Epithelial cell of prostate (primary cell): ENCODE results near the gene LPP.
A peak's percentile ranks its signal among the peaks of the same experiment; 100 is the strongest.

Experiments
- DNase-seq: peaks from one replicate; pipeline ENCODE4 v3.0.0-alpha.2; 2011; ENCODE audit warnings: low read depth, low spot score
- H3K27ac ChIP-seq: fragments of 450-650 bp; 2 replicates; pipeline ENCODE4 v1.5.1; 2017; ENCODE audit warnings: mild to moderate bottlenecking

Gene LPP

GRCh38 chr3:188662795-188663194 lies 508.8 kb downstream of the LPP start:
- no peak for DNase-seq
- H3K27ac ChIP-seq, result no peak overlapping the region

- no peak overlapping the region for H3K27ac ChIP-seq
- no peak for DNase-seq
Measured at GRCh38 chr3:188663839-188664238, 509.9 kb downstream of the LPP start.

- no peak overlapping the region for H3K27ac ChIP-seq
- DNase-seq, result no peak
Measured at GRCh38 chr3:188664795-188665194, 510.8 kb downstream of the LPP start.

GRCh38 chr3:188667926-188668325 lies 514.0 kb downstream of the LPP start:
- no peak for DNase-seq
- no peak overlapping the region for H3K27ac ChIP-seq

- H3K27ac ChIP-seq, result no peak overlapping the region
- DNase-seq, result no peak
Measured at GRCh38 chr3:188670446-188670845, 516.5 kb downstream of the LPP start.

- H3K27ac ChIP-seq, result peak overlapping the region; percentile 90
- no peak for DNase-seq
Measured at GRCh38 chr3:188671971-188672370, 518.0 kb downstream of the LPP start.

GRCh38 chr3:188672840-188673239 lies 518.9 kb downstream of the LPP start:
- H3K27ac ChIP-seq, result peak overlapping the region; percentile 90

GRCh38 chr3:188673646-188674186 lies 519.8 kb downstream of the LPP start:
- peak overlapping the region; percentile 90 for H3K27ac ChIP-seq
- DNase-seq, result peak; percentile 86

More at GRCh38 chr3:188672840-188673239, 518.9 kb downstream of the LPP start:
- DNase-seq, result no peak

GRCh38 chr3:188674595-188674994 lies 520.6 kb downstream of the LPP start:
- DNase-seq, result no peak
- H3K27ac ChIP-seq, result peak overlapping the region; percentile 90

- no peak for DNase-seq
- H3K27ac ChIP-seq, result no peak overlapping the region
Measured at GRCh38 chr3:188677344-188677743, 523.4 kb downstream of the LPP start.

- no peak for DNase-seq
Measured at GRCh38 chr3:188680189-188680588, 526.2 kb downstream of the LPP start.

GRCh38 chr3:188680605-188681004 lies 526.6 kb downstream of the LPP start:
- no peak overlapping the region for H3K27ac ChIP-seq
- no peak for DNase-seq

More at GRCh38 chr3:188680189-188680588, 526.2 kb downstream of the LPP start:
- H3K27ac ChIP-seq, result no peak overlapping the region

GRCh38 chr3:188682316-188682715 lies 528.4 kb downstream of the LPP start:
- H3K27ac ChIP-seq, result no peak overlapping the region
- DNase-seq, result no peak

GRCh38 chr3:188683032-188683521 lies 529.1 kb downstream of the LPP start:
- peak overlapping the region; percentile 17 for H3K27ac ChIP-seq
- DNase-seq, result no peak

GRCh38 chr3:188684276-188684675 lies 530.3 kb downstream of the LPP start:
- no peak for DNase-seq

GRCh38 chr3:188685789-188686188 lies 531.8 kb downstream of the LPP start:
- no peak for DNase-seq
- H3K27ac ChIP-seq, result peak overlapping the region; percentile 6

More at GRCh38 chr3:188684276-188684675, 530.3 kb downstream of the LPP start:
- H3K27ac ChIP-seq, result no peak overlapping the region

GRCh38 chr3:188686324-188686723 lies 532.4 kb downstream of the LPP start:
- no peak for DNase-seq
- peak overlapping the region; percentile 6 for H3K27ac ChIP-seq

GRCh38 chr3:188687389-188687788 lies 533.4 kb downstream of the LPP start:
- no peak overlapping the region for H3K27ac ChIP-seq
- no peak for DNase-seq

- no peak for DNase-seq
- H3K27ac ChIP-seq, result no peak overlapping the region
Measured at GRCh38 chr3:188689101-188689574, 535.2 kb downstream of the LPP start.

- H3K27ac ChIP-seq, result no peak overlapping the region
- no peak for DNase-seq
Measured at GRCh38 chr3:188690064-188690463, 536.1 kb downstream of the LPP start.

- H3K27ac ChIP-seq, result no peak overlapping the region
- DNase-seq, result no peak
Measured at GRCh38 chr3:188691004-188691403, 537.0 kb downstream of the LPP start.

- no peak for DNase-seq
- no peak overlapping the region for H3K27ac ChIP-seq
Measured at GRCh38 chr3:188691665-188692064, 537.7 kb downstream of the LPP start.
